SK-N-SH (cell line): ENCODE measurements around the gene MRPL41. TPM values are rescaled to one million over a fixed set of nuclear protein-coding genes. Genes with fewer than 3 reads are reported as not detected.

Source experiments
- CTCF ChIA-PET: fragments of 300-600, 350-600 bp; formaldehyde crosslinking; extraction: SDS; loops from one replicate; lab custom pipeline; 2021; lab: Yijun Ruan, JAX
- POLR2A ChIA-PET: fragments of 350-600 bp; sonication (Branson Sonifier 250); formaldehyde crosslinking; extraction: SDS; loops from one replicate; lab custom pipeline; 2020; ENCODE audit warnings: antibody characterized with exemption, inconsistent platforms; lab: Yijun Ruan, JAX
- DNase-seq: peaks from one replicate; pipeline ENCODE4 v3.0.0; 2012
- H2AFZ ChIP-seq: fragments of 200-600 bp; sonication (generic); 2 replicates; pipeline ENCODE4 v1.8.1; 2016; ENCODE audit warnings: antibody characterized with exemption, mild to moderate bottlenecking, low read depth
- H3F3A ChIP-seq: fragments of 200-600 bp; sonication (generic); replicated peaks from 2 replicates; pipeline ENCODE3; 2016; ENCODE audit warnings: antibody characterized with exemption, mild to moderate bottlenecking; ENCODE audit not compliant: insufficient read depth
- H3K27ac ChIP-seq, 2 experiments: fragments of 200-500 bp in 1 of 2; fragments of 200-600 bp in 1 of 2; sonication (Bioruptor generic) in 1 of 2; sonication (generic), shearing (Covaris generic) in 1 of 2; 2 replicates each; pipeline versions ENCODE4 v1.5.1 to v1.6.1; 2014 to 2016; ENCODE audit warnings: low read depth in 2 of 2, inconsistent platforms in 1 of 2, low read length in 1 of 2, mild to moderate bottlenecking in 1 of 2, mixed read lengths in 1 of 2
- H3K27me3 ChIP-seq: fragments of 200-600 bp; sonication (generic), shearing (Covaris generic); 2 replicates; pipeline ENCODE4 v1.6.1; 2016; ENCODE audit warnings: mixed run types; ENCODE audit not compliant: insufficient read depth
- H3K36me3 ChIP-seq, 2 experiments: fragments of 200-500 bp in 1 of 2; fragments of 200-600 bp in 1 of 2; sonication (Bioruptor generic) in 1 of 2; sonication (generic) in 1 of 2; replicated peaks in 1 of 2; 2 replicates each; pipeline versions ENCODE3 to v1.5.1; 2014 to 2016; ENCODE audit warnings: low read length in 1 of 2, mild to moderate bottlenecking in 1 of 2; ENCODE audit not compliant: insufficient read depth in 2 of 2, control insufficient read depth in 1 of 2
- H3K4me1 ChIP-seq, 2 experiments: fragments of 200-500 bp in 1 of 2; fragments of 200-600 bp in 1 of 2; sonication (Bioruptor generic) in 1 of 2; sonication (generic), shearing (Covaris generic) in 1 of 2; 2 replicates each; pipeline versions ENCODE4 v1.5.1 to v1.6.1; 2014 to 2016; ENCODE audit warnings: low read depth in 1 of 2, low read length in 1 of 2, mixed run types in 1 of 2; ENCODE audit not compliant: insufficient read depth in 2 of 2, control insufficient read depth in 1 of 2
- H3K4me2 ChIP-seq: fragments of 200-600 bp; sonication (generic), shearing (Covaris generic); 2 replicates; pipeline ENCODE4 v1.6.1; 2017; ENCODE audit warnings: mixed run types
- H3K4me3 ChIP-seq, 2 experiments: fragments of 200-500 bp in 1 of 2; fragments of 200-600 bp in 1 of 2; sonication (Bioruptor generic) in 1 of 2; sonication (generic), shearing (Covaris generic) in 1 of 2; 2 replicates each; pipeline versions ENCODE4 v1.5.1 to v1.8.1; 2014 to 2016; ENCODE audit warnings: low read depth in 2 of 2, inconsistent platforms in 1 of 2, low read length in 1 of 2, mild to moderate bottlenecking in 1 of 2, mixed read lengths in 1 of 2, moderate library complexity in 1 of 2
- H3K79me2 ChIP-seq: fragments of 200-600 bp; sonication (generic); 2 replicates; pipeline ENCODE4 v1.8.1; 2017; ENCODE audit warnings: mild to moderate bottlenecking; ENCODE audit not compliant: insufficient read depth
- H3K9ac ChIP-seq: fragments of 200-600 bp; sonication (generic); 2 replicates; pipeline ENCODE4 v1.6.1; 2017; ENCODE audit warnings: mixed run types
- H3K9me2 ChIP-seq: fragments of 200-600 bp; sonication (generic); 2 replicates; pipeline ENCODE4 v1.6.1; 2017; ENCODE audit warnings: mixed run types
- H3K9me3 ChIP-seq: fragments of 200-600 bp; sonication (generic); 2 replicates; pipeline ENCODE4 v1.6.1; 2017; ENCODE audit warnings: mixed run types, mild to moderate bottlenecking, moderate library complexity
- H4K20me1 ChIP-seq: fragments of 200-600 bp; sonication (generic); 2 replicates; pipeline ENCODE4 v1.6.1; 2017; ENCODE audit warnings: mild to moderate bottlenecking, mixed run types; ENCODE audit not compliant: insufficient read depth
- CHD2 ChIP-seq: fragments of 150-350 bp; IDR thresholded peaks from 2 replicates; pipeline ENCODE4 v1.6.1; 2018; ENCODE audit warnings: low read length; ENCODE audit not compliant: partially characterized antibody
- EP300 ChIP-seq, 2 experiments: IDR thresholded peaks; 2 replicates each; pipeline versions ENCODE4 v1.4.0 to v1.6.1; 2012; ENCODE audit warnings: borderline replicate concordance in 1 of 2, low read depth in 1 of 2, low read length in 1 of 2
- EZH2phosphoT487 ChIP-seq: fragments of 200-600 bp; sonication (generic); IDR thresholded peaks from 2 replicates; pipeline ENCODE4 v1.6.1; 2017; ENCODE audit warnings: low read depth, mixed run types, mild to moderate bottlenecking, antibody characterized with exemption, moderate library complexity, borderline replicate concordance
- FOSL2 ChIP-seq: IDR thresholded peaks from 2 replicates; pipeline ENCODE4 v1.4.0; 2012; ENCODE audit warnings: low read depth, mild to moderate bottlenecking, moderate library complexity, borderline replicate concordance
- FOXJ3 ChIP-seq: sonication (generic); formaldehyde crosslinking; IDR thresholded peaks from 2 replicates; pipeline ENCODE4 v1.5.1; 2020; ENCODE audit warnings: mild to moderate bottlenecking, missing genetic modification reagents
- FOXM1 ChIP-seq: IDR thresholded peaks from 2 replicates; pipeline ENCODE4 v1.4.0; 2012; ENCODE audit warnings: low read depth, mild to moderate bottlenecking
- GABPA ChIP-seq: IDR thresholded peaks from 2 replicates; pipeline ENCODE4 v1.4.0; 2012; ENCODE audit warnings: low read depth, mild to moderate bottlenecking
- MXI1 ChIP-seq: IDR thresholded peaks from 2 replicates; pipeline ENCODE4 v1.6.1; 2012; ENCODE audit warnings: mild to moderate bottlenecking, low read depth, low read length, improper control_type of control experiment
- NRF1 ChIP-seq: IDR thresholded peaks from 2 replicates; pipeline ENCODE4 v1.6.1; 2012; ENCODE audit warnings: low read depth, mild to moderate bottlenecking, low read length
- POLR2AphosphoS5 ChIP-seq: IDR thresholded peaks from 2 replicates; pipeline ENCODE4 v1.6.1; 2012; ENCODE audit warnings: low read depth, low read length
- RCOR1 ChIP-seq: fragments of 150-350 bp; IDR thresholded peaks from 2 replicates; pipeline ENCODE4 v1.6.1; 2017; ENCODE audit warnings: antibody characterized with exemption, low read length
- TEAD4 ChIP-seq: IDR thresholded peaks from 2 replicates; pipeline ENCODE4 v1.4.0; 2012; ENCODE audit warnings: mild to moderate bottlenecking, borderline replicate concordance; ENCODE audit not compliant: insufficient read depth
- WGBS: methylation state at CpG from one replicate; pipeline ENCODE4 v1.1.6; 2017; ENCODE audit warnings: low lambda C conversion rate; 5-methylcytosine and 5-hydroxymethylcytosine counted together
- polyA plus RNA-seq, 3 experiments: library from polyadenylated mRNA; depleted of rRNA; stranded (reverse); fragments of >200 nt; gene quantifications; 2 replicates each; pipeline ENCODE4 v1.2.3, GENCODE V29; 2012
- TF ChIP-seq, protein P1 (sequence below): fragments of 150-350 bp; IDR thresholded peaks from 2 replicates; pipeline ENCODE4 v1.6.1; 2017; ENCODE audit warnings: antibody characterized with exemption, low read length, low read depth, borderline replicate concordance
- TF ChIP-seq, protein P2 (sequence below): fragments of 150-350 bp; IDR thresholded peaks from 2 replicates; pipeline ENCODE4 v1.6.1; 2016; ENCODE audit warnings: mild to moderate bottlenecking, low read depth, low read length
- TF ChIP-seq, protein P3 (sequence below): IDR thresholded peaks from 2 replicates; pipeline ENCODE4 v1.4.0; 2012; ENCODE audit warnings: low read depth, borderline replicate concordance
- TF ChIP-seq, protein P4 (sequence below): IDR thresholded peaks from 2 replicates; pipeline ENCODE4 v1.6.1; 2012; ENCODE audit warnings: mild to moderate bottlenecking, low read depth, low read length, moderate library complexity

MRPL41 gene
- polyA plus RNA-seq, 1 of the 3 experiments (the other 2 are of a cell fraction) = 58.9 TPM

DNA sequence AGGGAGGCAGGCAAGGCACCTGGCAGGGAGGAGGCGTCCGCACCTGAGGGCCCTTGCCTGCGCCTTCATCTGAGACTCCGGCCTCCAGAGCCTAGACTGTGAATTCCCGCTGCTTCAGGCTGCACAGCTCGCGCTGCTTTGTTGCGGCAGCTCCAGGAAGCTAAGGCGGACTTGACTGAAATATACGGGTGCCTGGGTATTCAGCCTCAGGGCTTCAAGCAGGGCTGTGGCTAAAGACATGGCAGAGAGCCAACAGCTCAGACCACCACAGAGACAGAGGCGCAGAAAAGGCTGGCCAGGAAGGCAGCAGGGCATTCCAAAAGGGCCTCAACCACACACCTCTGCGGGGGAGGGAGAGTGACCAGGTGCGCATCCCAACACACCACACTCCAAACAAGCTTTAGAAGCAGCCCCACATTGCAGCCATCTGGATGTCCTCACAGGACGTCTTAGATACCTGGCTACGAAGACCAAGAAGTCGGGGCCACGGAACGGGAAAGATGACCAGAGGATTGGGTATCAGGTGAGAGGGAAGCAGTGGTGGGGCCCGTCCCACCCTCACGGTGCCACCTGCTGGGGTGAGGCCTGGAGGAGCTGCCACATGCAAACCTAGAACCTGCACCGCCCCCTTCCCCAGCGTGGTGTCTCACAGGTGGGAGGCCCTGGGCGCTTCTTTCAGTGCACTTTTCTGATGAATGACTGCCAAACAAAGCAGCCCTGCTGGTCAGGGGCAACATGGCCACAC lies 28.7 kb downstream of the MRPL41 start:
- 0 out of 2 replicates have a peak, but pooled peaks cover 7% of the 10 kb centered on the region for H4K20me1 ChIP-seq
- CTCF ChIA-PET = interaction anchor here (1.1 to 4.0 kb wide), 2 partner anchors 12 to 22 kb away, joined by 3 to 27 read pairs; partner anchors contain the start of gene ZMYND19
- H2AFZ ChIP-seq = no peak overlapping the region
- TF ChIP-seq, protein P1, sequence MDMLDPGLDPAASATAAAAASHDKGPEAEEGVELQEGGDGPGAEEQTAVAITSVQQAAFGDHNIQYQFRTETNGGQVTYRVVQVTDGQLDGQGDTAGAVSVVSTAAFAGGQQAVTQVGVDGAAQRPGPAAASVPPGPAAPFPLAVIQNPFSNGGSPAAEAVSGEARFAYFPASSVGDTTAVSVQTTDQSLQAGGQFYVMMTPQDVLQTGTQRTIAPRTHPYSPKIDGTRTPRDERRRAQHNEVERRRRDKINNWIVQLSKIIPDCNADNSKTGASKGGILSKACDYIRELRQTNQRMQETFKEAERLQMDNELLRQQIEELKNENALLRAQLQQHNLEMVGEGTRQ = no peak
- TF ChIP-seq TEAD4 (no peak), MXI1 (no peak), FOXM1 (no peak), CHD2 (no peak), RCOR1 (no peak), FOXJ3 (CRISPR knock-in tag) (no peak), GABPA (no peak), POLR2AphosphoS5 (no peak), NRF1 (no peak), FOSL2 (no peak), EZH2phosphoT487 (no peak), EP300 (IDR thresholded peaks at IDR 0.05; ENCODE audit: borderline replicate concordance in 1 of 2, low read depth in 1 of 2, low read length in 1 of 2) (no peak)
- TF ChIP-seq, protein P2, sequence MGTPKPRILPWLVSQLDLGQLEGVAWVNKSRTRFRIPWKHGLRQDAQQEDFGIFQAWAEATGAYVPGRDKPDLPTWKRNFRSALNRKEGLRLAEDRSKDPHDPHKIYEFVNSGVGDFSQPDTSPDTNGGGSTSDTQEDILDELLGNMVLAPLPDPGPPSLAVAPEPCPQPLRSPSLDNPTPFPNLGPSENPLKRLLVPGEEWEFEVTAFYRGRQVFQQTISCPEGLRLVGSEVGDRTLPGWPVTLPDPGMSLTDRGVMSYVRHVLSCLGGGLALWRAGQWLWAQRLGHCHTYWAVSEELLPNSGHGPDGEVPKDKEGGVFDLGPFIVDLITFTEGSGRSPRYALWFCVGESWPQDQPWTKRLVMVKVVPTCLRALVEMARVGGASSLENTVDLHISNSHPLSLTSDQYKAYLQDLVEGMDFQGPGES = no peak
- TF ChIP-seq, protein P3, sequence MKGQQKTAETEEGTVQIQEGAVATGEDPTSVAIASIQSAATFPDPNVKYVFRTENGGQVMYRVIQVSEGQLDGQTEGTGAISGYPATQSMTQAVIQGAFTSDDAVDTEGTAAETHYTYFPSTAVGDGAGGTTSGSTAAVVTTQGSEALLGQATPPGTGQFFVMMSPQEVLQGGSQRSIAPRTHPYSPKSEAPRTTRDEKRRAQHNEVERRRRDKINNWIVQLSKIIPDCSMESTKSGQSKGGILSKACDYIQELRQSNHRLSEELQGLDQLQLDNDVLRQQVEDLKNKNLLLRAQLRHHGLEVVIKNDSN = no peak
- TF ChIP-seq, protein P4, sequence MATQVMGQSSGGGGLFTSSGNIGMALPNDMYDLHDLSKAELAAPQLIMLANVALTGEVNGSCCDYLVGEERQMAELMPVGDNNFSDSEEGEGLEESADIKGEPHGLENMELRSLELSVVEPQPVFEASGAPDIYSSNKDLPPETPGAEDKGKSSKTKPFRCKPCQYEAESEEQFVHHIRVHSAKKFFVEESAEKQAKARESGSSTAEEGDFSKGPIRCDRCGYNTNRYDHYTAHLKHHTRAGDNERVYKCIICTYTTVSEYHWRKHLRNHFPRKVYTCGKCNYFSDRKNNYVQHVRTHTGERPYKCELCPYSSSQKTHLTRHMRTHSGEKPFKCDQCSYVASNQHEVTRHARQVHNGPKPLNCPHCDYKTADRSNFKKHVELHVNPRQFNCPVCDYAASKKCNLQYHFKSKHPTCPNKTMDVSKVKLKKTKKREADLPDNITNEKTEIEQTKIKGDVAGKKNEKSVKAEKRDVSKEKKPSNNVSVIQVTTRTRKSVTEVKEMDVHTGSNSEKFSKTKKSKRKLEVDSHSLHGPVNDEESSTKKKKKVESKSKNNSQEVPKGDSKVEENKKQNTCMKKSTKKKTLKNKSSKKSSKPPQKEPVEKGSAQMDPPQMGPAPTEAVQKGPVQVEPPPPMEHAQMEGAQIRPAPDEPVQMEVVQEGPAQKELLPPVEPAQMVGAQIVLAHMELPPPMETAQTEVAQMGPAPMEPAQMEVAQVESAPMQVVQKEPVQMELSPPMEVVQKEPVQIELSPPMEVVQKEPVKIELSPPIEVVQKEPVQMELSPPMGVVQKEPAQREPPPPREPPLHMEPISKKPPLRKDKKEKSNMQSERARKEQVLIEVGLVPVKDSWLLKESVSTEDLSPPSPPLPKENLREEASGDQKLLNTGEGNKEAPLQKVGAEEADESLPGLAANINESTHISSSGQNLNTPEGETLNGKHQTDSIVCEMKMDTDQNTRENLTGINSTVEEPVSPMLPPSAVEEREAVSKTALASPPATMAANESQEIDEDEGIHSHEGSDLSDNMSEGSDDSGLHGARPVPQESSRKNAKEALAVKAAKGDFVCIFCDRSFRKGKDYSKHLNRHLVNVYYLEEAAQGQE = no peak
- DNase-seq = no peak
- H3K4me3 ChIP-seq = no peak overlapping the region
- POLR2A ChIA-PET = no interaction called here
- WGBS = 89% methylated on average over 15 of the region's 23 CpGs
- no peak overlapping the region for H3K27ac ChIP-seq
- H3K79me2 ChIP-seq = peaks cover 32% of the 10 kb centered on the region
- H3K36me3 ChIP-seq = peaks cover 10 to 50% of the 10 kb centered on the region in 2 experiments
- no peaks in the 10 kb centered on the region for H3K27me3 ChIP-seq
- H3K9me2 ChIP-seq = no peaks in the 10 kb centered on the region
- H3K9ac ChIP-seq = no peak overlapping the region
- peaks cover 6 to 14% of the 10 kb centered on the region in 2 experiments; a peak in 3 of 4 replicates for H3K4me1 ChIP-seq
- H3K4me2 ChIP-seq = no peak overlapping the region
- H3K9me3 ChIP-seq = no peaks in the 10 kb centered on the region
- peaks cover 3% of the 10 kb centered on the region for H3F3A ChIP-seq
